Measurements from ENCODE around the gene HIF3A.

Gene HIF3A

DNA sequence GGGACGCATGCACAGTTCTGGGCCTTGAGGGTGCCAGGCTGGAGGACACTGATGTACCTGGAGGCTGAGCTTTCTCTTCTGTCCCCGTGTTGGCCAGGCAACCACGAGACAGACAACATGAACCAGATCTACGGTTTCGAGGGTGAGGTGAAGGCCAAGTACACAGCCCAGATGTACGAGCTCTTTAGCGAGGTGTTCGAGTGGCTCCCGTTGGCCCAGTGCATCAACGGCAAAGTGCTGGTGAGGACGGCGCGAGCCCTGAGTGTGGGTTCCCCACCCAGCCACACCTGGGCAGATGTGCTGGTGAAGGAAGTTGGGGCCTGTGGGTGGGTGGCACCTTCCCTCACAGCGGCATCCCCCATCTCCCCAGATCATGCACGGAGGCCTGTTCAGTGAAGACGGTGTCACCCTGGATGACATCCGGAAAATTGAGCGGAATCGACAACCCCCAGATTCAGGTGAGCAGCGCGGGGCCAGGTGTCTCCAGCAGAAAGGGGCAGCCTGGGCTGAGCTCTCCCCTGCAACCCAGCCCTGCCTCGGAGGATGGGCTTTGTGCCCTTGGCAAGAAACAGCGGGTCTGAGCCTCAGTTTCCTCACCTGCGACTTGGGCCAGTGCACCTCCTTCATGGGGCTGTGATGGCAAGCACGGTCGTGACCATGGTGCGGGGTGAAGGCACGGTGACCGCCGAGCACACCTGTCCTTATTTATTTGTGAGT lies 90.3 kb downstream of the HIF3A start:
- no peak for DNase-seq

DNA sequence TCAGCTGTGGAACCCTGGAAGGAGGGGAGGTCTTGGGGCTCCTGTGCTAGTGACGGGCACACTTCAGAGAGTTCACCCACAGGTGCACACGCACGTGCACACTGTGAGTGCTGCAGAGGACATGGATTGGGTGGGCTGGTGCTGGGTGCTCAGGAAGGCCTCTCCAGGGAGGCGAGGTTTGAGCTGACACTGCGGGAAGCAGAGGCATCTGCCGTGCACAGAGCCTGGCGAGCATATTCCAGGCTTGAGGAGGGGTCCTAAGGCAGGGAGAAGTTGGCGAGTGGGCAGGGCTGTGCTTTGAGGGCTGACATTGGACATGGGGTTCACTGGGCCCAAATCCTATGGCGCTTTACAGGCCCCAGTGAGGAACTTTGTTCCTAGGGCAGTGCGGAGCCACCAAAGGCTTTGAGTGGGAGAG lies 90.9 kb downstream of the HIF3A start:
- no peak for DNase-seq

DNA sequence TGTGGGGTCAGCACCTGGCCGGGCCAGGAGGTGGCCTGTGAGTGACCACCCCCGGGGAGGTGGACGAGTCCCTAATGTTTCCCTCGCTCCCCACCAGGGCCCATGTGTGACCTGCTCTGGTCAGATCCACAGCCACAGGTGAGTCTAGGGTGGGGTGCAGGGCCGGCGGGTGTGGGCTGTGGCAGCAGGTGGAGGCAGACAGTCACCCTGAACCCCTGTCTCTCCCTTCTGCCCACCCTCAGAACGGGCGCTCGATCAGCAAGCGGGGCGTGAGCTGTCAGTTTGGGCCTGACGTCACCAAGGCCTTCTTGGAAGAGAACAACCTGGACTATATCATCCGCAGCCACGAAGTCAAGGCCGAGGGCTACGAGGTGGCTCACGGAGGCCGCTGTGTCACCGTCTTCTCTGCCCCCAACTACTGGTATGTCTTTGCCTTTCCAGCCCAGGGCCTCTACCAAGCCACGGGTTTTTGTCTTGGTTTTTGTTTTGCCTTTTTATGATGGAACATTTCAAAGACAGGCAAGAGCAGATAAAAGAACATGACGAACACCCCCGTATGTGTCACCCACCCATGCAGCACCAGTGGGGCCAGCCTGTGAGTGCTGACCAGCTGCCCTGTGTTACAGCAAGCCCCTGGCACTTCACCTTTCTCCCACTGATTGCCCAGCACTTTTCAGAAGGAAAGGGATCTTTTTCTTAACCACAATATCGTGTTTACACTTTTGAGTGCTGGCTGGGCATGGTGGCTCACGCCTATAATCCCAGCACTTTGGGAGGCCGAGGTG lies 91.7 kb downstream of the HIF3A start:
- no peak for DNase-seq

DNA sequence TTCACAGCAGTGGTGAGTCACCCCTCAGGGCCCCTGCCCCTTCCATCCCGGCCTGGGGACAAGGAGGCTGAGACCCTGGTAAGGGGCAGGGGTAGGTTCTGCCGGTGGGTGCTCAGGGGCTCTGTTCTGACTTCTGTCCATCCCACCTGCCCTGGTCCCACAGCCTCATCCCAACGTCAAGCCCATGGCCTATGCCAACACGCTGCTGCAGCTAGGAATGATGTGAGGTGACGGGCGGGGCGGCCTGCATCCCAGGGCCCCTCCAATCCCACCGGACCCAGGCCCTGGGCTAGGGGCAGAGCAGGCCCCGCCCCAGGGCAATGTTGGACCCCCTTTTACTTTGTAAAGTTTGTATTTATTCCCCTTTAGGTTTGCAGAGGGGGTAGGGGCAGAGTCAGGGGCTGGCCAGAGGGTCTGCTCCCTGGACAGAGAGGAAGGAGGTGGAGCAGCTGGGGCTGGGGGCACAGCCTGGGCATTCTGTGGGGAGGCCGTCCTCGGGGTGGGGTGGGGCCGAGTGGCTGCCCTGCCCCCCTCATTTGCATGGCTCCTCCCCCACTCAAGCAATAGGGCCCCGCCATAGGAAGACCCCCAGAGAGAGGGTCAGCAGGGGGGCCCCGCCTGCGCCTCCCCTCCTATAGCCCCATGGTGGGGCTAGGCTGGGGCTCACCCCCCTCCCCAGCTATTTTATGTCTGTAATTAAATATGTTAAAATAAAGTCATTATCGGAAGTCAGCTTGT lies 93.4 kb downstream of the HIF3A start:
- DNase-seq: no peak

DNA sequence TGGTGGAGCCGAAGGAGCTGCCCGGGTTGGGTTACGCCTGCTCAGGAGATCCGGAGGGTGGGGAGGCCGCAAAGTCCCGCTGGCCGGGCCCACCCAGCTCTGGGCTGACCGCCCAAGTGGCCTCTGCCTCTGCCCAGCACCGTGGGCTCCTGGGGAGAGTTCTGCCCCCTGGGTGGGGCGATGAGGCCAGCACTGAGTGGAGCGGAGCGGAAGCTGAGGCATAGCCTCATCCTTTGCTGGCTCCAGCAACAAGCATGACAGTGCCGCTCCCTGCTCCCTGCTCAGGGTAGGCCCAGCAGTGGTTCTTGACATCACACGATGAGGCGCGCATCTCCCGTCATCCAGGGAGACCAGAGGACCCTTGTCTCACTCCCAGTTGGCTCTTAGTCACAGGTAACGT lies 94.0 kb downstream of the HIF3A start:
- DNase-seq: no peak

DNA sequence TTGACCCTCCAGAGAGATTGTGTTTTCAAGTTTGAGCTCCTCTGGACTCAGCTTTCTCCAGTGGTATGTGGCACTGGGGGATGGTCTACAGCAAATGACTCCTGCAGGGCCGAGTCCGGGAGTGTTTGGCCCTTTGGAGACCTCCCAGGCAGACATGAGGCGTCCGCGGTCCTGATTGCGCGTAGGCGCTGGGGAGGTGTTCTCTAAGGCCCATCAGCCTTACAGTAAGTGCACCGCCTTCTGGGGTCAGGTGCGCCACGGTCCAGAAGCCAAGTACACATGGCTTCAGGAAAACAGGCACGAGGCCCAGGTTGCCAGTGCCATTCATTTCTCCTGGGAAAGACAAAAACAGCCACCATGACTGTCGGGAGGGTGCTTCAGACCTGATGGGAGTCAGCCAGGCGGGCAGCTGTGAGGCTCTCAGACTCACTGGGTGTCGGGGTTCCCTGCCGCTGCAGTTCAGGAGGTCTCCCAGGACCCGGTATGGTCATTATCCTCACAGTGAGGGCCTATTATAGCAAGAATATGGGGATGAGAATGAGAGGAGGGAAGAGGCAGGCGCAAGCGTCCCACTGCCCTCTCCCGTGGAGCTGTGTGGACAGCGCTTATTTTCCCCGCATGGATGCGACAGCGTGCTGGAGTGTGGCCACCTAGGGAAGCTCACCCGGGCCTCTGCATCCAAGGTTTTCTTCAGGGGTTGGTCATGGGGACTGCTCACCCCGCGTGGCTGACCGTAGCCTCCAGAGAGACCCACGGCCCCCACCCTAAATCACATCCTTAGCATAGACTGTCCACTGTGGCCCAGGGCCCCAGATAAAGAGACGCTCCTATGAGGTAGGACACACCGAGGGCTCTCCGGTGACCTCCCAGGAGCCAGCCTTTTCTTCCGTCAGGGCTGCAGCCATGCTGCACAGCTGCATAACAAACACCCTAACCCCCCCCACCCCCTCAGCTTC lies 94.7 kb downstream of the HIF3A start:
- DNase-seq: no peak

DNA sequence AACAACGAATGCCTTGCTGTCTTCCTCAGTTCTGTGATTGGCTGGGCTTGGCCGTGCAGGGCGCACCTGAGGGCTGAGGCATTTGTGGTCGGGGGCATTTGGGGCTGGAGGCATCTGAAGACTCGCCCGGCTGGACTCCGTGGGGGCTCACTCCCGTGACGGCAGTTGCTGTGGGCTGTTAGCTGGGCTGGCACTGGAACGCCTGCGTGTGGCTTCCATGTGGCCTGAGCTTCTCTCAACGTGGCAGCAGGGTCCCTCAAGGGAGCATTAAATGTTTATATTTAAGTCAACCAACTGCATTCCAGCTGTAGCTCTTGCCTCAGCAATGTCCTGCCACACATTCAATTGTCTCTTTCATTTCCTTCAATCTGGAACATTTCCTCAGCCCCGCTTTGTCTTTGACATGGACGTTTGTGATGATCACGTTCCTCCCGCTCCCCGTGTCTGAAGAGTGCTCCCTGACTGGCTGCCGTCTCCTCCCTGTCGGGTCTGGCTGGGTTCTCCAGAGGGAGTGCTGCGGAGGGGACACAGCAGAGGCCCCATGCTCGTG lies 95.5 kb downstream of the HIF3A start:
- no peak for DNase-seq

DNA sequence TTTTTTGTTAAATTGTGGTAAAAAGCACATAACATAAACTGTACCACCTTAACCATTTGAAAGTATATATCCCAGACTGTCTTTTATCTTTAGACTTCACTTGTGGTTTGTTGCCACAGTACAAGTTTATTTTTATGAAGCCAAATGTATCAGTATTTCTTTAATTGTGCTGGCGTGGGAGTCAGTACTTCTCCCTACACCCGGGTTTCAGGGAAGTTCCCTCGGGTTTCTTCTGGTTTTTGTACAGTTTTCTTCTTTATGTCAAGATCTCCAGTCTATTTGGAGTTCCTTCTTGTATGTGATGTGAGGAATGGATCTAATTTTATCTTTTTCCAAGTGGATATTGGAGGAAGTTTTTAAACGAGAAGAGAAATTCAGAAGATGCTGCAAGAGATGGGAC lies 96.0 kb downstream of the HIF3A start:
- no peak for DNase-seq

All from T-helper 9 cell (primary cell).